ENCODE measurements around the gene PRKAR2A. TPM values are rescaled to one million over a fixed set of nuclear protein-coding genes. Genes with fewer than 3 reads are reported as not detected.
A peak's percentile ranks its signal among the peaks of the same experiment; 100 is the strongest.
"Not testable (repeated sequence)": the region's sequence is repeated elsewhere in the genome, so short reads cannot be mapped to it uniquely, and the experiment has no call there.

The PRKAR2A gene
- total RNA-seq, 1 donor from 2014 or later: 34.5 TPM

DNA sequence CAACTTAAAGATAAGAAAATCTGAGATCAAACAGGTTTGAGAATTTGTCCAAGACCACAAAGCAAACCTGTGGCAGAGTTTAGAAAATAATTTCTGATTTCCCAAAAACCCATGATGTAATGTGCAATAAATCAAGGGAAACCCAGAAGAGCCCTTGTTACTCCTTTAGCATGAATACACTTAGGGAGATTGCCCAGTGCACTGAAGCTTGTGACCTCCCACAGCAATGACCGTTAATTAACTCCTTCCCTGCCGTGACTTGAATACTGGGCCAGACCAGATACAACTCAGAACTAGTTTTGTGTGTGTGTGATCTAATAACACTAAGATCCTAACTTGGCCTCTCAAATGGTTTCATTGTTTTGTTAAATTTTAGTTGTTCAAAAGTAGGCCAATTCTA, 2.5 kb downstream of the PRKAR2A start:
- H3K4me3 Mint-ChIP-seq (ENCODE audit: low read depth): peak overlapping the region; percentile 20

DNA sequence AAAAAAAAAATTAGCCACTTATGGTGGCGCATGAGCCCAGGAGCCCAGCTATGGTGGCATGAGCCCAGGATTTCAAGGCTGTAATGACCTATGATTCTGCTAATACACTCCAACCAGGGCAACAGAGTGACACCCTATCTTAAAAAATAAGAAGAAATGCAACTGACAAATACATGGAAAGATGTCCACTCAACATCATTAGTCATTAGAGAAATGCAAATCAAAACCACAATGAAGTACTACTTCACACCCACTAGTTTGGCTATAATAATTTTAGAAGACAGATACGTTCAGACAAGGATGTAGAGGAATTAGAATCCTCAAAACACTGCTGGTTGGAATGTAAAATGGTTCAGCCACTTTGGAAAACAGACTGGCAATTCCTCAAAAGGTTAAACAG, 10.5 kb downstream of the PRKAR2A start:
- H3K27me3 Mint-ChIP-seq: no peaks in the 10 kb centered on the region
- TF ChIP-seq, protein P1, sequence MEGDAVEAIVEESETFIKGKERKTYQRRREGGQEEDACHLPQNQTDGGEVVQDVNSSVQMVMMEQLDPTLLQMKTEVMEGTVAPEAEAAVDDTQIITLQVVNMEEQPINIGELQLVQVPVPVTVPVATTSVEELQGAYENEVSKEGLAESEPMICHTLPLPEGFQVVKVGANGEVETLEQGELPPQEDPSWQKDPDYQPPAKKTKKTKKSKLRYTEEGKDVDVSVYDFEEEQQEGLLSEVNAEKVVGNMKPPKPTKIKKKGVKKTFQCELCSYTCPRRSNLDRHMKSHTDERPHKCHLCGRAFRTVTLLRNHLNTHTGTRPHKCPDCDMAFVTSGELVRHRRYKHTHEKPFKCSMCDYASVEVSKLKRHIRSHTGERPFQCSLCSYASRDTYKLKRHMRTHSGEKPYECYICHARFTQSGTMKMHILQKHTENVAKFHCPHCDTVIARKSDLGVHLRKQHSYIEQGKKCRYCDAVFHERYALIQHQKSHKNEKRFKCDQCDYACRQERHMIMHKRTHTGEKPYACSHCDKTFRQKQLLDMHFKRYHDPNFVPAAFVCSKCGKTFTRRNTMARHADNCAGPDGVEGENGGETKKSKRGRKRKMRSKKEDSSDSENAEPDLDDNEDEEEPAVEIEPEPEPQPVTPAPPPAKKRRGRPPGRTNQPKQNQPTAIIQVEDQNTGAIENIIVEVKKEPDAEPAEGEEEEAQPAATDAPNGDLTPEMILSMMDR (IDR thresholded peaks at IDR 0.05; ENCODE audit: unreplicated experiment): no peak
- no peak overlapping the region for H3K27ac Mint-ChIP-seq
- no peaks in the 10 kb centered on the region for H3K4me1 Mint-ChIP-seq (ENCODE audit: low read depth)
- DNase-seq (ENCODE audit: low spot score, unreplicated experiment): no peak
- no peaks in the 10 kb centered on the region for H3K9me3 Mint-ChIP-seq (ENCODE audit: low read depth)
- H3K4me3 Mint-ChIP-seq (ENCODE audit: low read depth): no peak overlapping the region
- peaks cover 1% of the 10 kb centered on the region for H3K36me3 Mint-ChIP-seq (ENCODE audit: insufficient read depth)

More for the DNA sequence above, 2.5 kb downstream of the PRKAR2A start:
- no peak for DNase-seq (ENCODE audit: low spot score, unreplicated experiment)
- no peaks in the 10 kb centered on the region for H3K36me3 Mint-ChIP-seq (ENCODE audit: insufficient read depth)
- H3K9me3 Mint-ChIP-seq (ENCODE audit: low read depth): no peaks in the 10 kb centered on the region
- TF ChIP-seq, protein P1 (IDR thresholded peaks at IDR 0.05; ENCODE audit: unreplicated experiment): no peak
- no peak overlapping the region for H3K27ac Mint-ChIP-seq
- H3K27me3 Mint-ChIP-seq: no peaks in the 10 kb centered on the region
- H3K4me1 Mint-ChIP-seq (ENCODE audit: low read depth): peaks cover 5% of the 10 kb centered on the region

DNA sequence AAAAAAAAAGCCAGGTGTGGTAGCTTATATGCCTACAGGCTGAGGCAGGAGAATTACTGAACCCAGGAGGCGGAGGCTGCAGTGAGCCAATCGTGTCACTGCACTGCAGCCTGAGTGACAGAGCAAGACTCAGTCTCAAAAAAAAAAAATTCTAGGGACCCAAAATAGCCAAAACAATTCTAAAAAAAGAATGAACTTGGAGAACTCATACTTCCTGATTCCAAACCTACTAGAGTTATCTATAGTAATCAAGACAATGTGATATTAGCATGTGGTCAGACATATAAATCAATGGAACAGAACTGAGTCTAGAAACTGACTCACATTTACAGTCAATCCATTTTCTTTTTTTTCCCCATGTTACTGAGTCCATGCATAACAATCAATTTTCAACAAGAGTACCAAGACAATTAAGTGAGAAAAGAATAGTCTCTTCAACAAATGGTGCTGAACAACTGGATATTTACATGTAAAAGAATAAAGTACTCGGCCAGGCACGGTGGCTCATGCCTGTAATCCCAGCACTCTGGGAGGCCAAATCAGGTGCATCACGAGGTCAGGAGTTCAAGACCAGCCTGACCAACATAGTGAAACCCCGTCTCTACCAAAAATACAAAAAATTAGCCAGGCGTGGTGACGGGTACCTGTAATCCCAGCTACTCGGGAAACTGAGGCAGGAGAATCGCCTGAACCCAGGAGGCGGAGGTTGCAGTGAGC, 11.9 kb downstream of the PRKAR2A start:
- Mint-ChIP-seq H3K4me3 (ENCODE audit: low read depth) (no peak overlapping the region), H3K27ac (no peak overlapping the region)

DNA sequence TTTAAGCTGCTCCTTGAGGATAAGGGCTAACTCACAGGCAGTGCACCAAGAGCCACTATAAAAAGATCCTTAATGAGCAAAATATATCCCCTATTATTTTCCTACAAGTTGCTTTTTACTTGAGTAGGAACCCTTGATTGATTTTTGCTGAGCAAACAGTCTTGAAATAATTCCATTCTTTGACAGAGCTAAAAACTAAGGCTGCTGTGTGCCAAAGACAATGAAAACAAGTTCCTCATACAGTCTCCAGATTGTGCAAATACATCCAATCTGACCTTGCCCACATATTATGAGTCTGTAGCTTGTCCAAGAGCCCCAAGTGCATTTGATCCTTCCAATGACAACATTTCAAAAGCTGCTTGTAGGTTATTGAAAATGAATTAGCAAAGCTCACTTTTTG, 15.0 kb downstream of the PRKAR2A start:
- TF ChIP-seq, protein P1 (IDR thresholded peaks at IDR 0.05; ENCODE audit: unreplicated experiment): no peak
- Mint-ChIP-seq H3K27me3 (no peaks in the 10 kb centered on the region), H3K27ac (no peak overlapping the region), H3K9me3 (ENCODE audit: low read depth) (no peaks in the 10 kb centered on the region), H3K36me3 (ENCODE audit: insufficient read depth) (no peaks in the 10 kb centered on the region), H3K4me1 (ENCODE audit: low read depth) (no peaks in the 10 kb centered on the region), H3K4me3 (ENCODE audit: low read depth) (no peak overlapping the region)
- no peak for DNase-seq (ENCODE audit: low spot score, unreplicated experiment)

More for the DNA sequence above, 11.9 kb downstream of the PRKAR2A start:
- H3K36me3 Mint-ChIP-seq (ENCODE audit: insufficient read depth): peaks cover 1% of the 10 kb centered on the region
- no peaks in the 10 kb centered on the region for H3K27me3 Mint-ChIP-seq
- TF ChIP-seq, protein P1 (IDR thresholded peaks at IDR 0.05; ENCODE audit: unreplicated experiment): no peak
- H3K4me1 Mint-ChIP-seq (ENCODE audit: low read depth): no peaks in the 10 kb centered on the region
- no peak for DNase-seq (ENCODE audit: low spot score, unreplicated experiment)
- no peaks in the 10 kb centered on the region for H3K9me3 Mint-ChIP-seq (ENCODE audit: low read depth)

DNA sequence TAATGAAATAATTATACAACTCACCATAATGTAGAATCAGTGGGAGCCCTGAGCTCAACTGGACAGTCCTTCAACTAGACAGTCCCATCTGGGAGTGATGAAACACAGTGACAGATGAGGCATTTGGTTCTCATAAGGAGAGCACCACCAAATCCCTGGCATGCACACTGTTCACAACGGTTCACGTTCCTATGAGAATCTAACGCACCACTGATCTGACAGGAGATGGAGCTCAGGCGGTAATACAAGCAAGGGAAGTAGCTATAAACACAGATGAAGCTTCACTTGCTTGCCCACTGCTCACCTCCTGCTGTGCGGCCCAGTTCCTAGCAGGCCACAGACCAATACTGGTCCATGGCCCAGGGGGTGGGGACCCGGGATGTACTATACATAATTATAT, 17.0 kb downstream of the PRKAR2A start:
- H3K27ac Mint-ChIP-seq: no peak overlapping the region
- H3K36me3 Mint-ChIP-seq (ENCODE audit: insufficient read depth): no peaks in the 10 kb centered on the region
- TF ChIP-seq, protein P1 (IDR thresholded peaks at IDR 0.05; ENCODE audit: unreplicated experiment): no peak
- H3K4me3 Mint-ChIP-seq (ENCODE audit: low read depth): no peak overlapping the region
- no peaks in the 10 kb centered on the region for H3K9me3 Mint-ChIP-seq (ENCODE audit: low read depth)
- H3K27me3 Mint-ChIP-seq: no peaks in the 10 kb centered on the region
- no peak for DNase-seq (ENCODE audit: low spot score, unreplicated experiment)
- H3K4me1 Mint-ChIP-seq (ENCODE audit: low read depth): no peaks in the 10 kb centered on the region

DNA sequence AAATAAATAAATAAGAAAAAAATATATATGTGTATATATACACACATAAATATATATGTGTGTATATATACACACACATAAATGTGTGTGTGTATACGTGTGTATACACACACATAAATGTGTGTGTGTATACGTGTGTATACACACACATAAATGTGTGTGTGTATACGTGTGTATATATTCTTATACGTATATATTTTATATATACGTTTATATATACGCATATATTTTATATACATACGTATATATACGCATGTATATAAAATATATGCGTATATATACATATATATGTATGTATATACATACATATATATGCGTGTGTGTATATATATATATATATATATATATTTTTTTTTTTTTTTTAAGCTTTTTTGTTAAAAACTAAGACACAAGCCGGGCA, 18.1 kb downstream of the PRKAR2A start:
- H3K27me3 Mint-ChIP-seq; H3K9me3 Mint-ChIP-seq (ENCODE audit: low read depth); H3K27ac Mint-ChIP-seq; H3K4me3 Mint-ChIP-seq (ENCODE audit: low read depth); H3K36me3 Mint-ChIP-seq (ENCODE audit: insufficient read depth); H3K4me1 Mint-ChIP-seq (ENCODE audit: low read depth); DNase-seq (ENCODE audit: low spot score, unreplicated experiment): not testable (repeated sequence)

DNA sequence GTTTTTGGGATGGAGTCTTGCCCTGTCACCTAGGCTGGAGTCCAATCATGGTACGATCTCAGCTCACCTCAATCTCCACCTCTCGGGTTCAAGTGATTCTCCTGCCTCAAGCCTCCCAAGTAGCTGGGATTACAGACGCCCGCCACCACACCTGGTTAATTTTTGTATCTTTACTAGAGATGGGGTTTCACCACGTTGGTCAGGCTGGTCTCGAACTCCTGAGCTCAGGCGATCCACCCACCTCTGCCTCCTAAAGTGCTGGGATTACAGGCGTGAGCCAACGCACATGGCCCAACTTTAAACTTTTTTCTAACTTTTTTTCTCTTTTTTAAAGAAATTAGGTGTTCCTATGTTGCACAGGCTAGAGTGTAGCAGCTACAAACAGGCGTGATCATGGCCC, 19.8 kb downstream of the PRKAR2A start:
- H3K27ac Mint-ChIP-seq; H3K9me3 Mint-ChIP-seq (ENCODE audit: low read depth); H3K36me3 Mint-ChIP-seq (ENCODE audit: insufficient read depth); H3K4me3 Mint-ChIP-seq (ENCODE audit: low read depth); DNase-seq (ENCODE audit: low spot score, unreplicated experiment); H3K4me1 Mint-ChIP-seq (ENCODE audit: low read depth); H3K27me3 Mint-ChIP-seq: not testable (repeated sequence)
